Endometrial microvascular endothelial cells (primary cell): ENCODE results near the gene PWP2. TPM values are rescaled to one million over a fixed set of nuclear protein-coding genes. Genes with fewer than 3 reads are reported as not detected.

ENCODE experiments used
- total RNA-seq: library from RNA; depleted of rRNA; stranded (reverse); fragments of >200 nt; gene quantifications from one replicate; pipeline ENCODE4 v1.2.3, GENCODE V29; 2015; ENCODE audit errors: inconsistent ontology term

The PWP2 gene
- total RNA-seq, 1 donor from 2014 or later: 20.0 TPM

Other genes starting within 250 kb of the PWP2 start
- gene AGPAT3, start 242.2 kb upstream of the PWP2 start, total RNA-seq: 72.7 TPM
- 19.0 TPM for gene TRAPPC10, start 95.1 kb upstream of the PWP2 start, total RNA-seq
- gene GATD3, start 26.3 kb downstream of the PWP2 start, total RNA-seq: 13.8 TPM
- gene ICOSLG, start 133.5 kb downstream of the PWP2 start, total RNA-seq: under 0.01 TPM
- not detected for gene DNMT3L, start 154.5 kb downstream of the PWP2 start, total RNA-seq
- not detected for gene AIRE, start 178.5 kb downstream of the PWP2 start, total RNA-seq
- gene PFKL, start 192.7 kb downstream of the PWP2 start, total RNA-seq: 154 TPM
- 5.6 TPM for gene CFAP410, start 232.0 kb downstream of the PWP2 start, total RNA-seq
- gene TRPM2, start 246.2 kb downstream of the PWP2 start, total RNA-seq: 19.0 TPM